Measurements from ENCODE around the gene MTHFD1L.

The MTHFD1L gene

DNA sequence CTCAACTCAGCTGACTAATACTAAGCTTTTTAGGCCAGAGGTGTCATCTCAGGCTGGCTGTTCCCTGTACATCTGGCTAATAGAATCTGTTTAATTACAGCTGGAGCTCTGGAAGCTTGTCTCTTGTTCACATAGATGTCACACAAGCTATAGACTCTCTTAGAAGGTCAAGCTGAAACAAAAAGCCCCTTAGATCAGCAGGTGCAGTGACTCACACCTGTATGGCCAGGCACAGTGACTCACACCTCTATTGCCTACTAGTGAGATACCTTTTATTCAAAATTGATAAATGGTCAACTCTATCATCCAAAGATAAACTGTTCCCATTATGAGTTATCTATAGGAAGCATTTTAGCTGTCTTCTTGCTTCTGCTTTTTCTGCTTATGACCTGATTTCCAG, 29.9 kb upstream of the MTHFD1L start:
- TF ChIP-seq POLR2AphosphoS5 (IDR thresholded peaks at IDR 0.05; ENCODE audit: low read depth, low read length) (no peak), SIN3A (IDR thresholded peaks at IDR 0.05; ENCODE audit: borderline replicate concordance, insufficient read depth, low read length) (no peak), TAF1 (IDR thresholded peaks at IDR 0.05; ENCODE audit: borderline replicate concordance, insufficient read depth, low read length) (no peak), FOXP2 (optimal IDR thresholded peaks at IDR 0.05; ENCODE audit: borderline replicate concordance, extremely low read depth, extremely low read length, insufficient read depth) (no peak)
- TF ChIP-seq, protein P1, sequence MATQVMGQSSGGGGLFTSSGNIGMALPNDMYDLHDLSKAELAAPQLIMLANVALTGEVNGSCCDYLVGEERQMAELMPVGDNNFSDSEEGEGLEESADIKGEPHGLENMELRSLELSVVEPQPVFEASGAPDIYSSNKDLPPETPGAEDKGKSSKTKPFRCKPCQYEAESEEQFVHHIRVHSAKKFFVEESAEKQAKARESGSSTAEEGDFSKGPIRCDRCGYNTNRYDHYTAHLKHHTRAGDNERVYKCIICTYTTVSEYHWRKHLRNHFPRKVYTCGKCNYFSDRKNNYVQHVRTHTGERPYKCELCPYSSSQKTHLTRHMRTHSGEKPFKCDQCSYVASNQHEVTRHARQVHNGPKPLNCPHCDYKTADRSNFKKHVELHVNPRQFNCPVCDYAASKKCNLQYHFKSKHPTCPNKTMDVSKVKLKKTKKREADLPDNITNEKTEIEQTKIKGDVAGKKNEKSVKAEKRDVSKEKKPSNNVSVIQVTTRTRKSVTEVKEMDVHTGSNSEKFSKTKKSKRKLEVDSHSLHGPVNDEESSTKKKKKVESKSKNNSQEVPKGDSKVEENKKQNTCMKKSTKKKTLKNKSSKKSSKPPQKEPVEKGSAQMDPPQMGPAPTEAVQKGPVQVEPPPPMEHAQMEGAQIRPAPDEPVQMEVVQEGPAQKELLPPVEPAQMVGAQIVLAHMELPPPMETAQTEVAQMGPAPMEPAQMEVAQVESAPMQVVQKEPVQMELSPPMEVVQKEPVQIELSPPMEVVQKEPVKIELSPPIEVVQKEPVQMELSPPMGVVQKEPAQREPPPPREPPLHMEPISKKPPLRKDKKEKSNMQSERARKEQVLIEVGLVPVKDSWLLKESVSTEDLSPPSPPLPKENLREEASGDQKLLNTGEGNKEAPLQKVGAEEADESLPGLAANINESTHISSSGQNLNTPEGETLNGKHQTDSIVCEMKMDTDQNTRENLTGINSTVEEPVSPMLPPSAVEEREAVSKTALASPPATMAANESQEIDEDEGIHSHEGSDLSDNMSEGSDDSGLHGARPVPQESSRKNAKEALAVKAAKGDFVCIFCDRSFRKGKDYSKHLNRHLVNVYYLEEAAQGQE (IDR thresholded peaks at IDR 0.05; ENCODE audit: insufficient read depth in 1 of 2, low read depth in 2 of 2, low read length in 2 of 2) = no peak

DNA sequence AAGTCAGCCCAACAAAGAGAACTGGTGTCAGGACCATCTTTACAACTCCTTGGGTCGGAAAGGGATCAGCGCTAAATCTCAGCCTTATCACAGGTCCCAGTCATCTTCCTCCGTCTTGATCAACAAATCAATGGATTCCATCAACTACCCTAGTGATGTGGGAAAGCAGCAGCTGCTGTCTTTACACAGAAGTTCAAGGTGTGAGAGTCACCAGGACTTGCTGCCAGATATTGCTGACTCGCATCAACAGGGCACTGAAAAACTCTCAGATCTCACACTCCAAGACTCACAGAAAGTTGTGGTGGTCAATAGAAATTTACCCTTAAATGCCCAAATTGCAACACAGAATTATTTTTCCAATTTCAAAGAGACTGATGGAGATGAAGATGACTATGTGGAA, 25.3 kb upstream of the MTHFD1L start:
- TF ChIP-seq, protein P1 (IDR thresholded peaks at IDR 0.05; ENCODE audit: insufficient read depth in 1 of 2, low read depth in 2 of 2, low read length in 2 of 2) = no peak
- TF ChIP-seq FOXP2 (optimal IDR thresholded peaks at IDR 0.05; ENCODE audit: borderline replicate concordance, extremely low read depth, extremely low read length, insufficient read depth) (no peak), POLR2AphosphoS5 (IDR thresholded peaks at IDR 0.05; ENCODE audit: low read depth, low read length) (no peak), SIN3A (IDR thresholded peaks at IDR 0.05; ENCODE audit: borderline replicate concordance, insufficient read depth, low read length) (no peak), TAF1 (IDR thresholded peaks at IDR 0.05; ENCODE audit: borderline replicate concordance, insufficient read depth, low read length) (no peak)

DNA sequence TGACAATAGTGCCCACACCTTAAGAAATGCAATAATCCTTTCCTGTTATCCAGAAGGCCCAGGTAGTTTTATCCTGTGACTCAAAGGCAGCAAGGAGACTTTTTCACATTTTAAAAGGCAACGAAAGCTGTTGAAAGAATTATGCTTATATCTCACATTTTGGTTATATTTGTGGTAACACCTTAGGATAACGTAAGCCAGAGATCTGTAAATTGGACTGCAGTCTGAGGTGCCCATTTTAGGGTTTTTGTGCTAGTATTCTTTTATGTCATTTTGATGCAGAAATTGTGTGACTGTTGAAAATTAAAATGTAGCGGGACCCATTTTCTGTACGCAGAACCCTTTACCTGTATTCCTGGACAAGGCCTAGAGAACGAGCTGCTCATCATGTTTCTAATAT, 24.3 kb upstream of the MTHFD1L start:
- TF ChIP-seq FOXP2 (optimal IDR thresholded peaks at IDR 0.05; ENCODE audit: borderline replicate concordance, extremely low read depth, extremely low read length, insufficient read depth) = no peak
- no peak for TF ChIP-seq POLR2AphosphoS5 (IDR thresholded peaks at IDR 0.05; ENCODE audit: low read depth, low read length)
- TF ChIP-seq, protein P1 (IDR thresholded peaks at IDR 0.05; ENCODE audit: insufficient read depth in 1 of 2, low read depth in 2 of 2, low read length in 2 of 2) = no peak
- TF ChIP-seq SIN3A (IDR thresholded peaks at IDR 0.05; ENCODE audit: borderline replicate concordance, insufficient read depth, low read length) = no peak
- no peak for TF ChIP-seq TAF1 (IDR thresholded peaks at IDR 0.05; ENCODE audit: borderline replicate concordance, insufficient read depth, low read length)

DNA sequence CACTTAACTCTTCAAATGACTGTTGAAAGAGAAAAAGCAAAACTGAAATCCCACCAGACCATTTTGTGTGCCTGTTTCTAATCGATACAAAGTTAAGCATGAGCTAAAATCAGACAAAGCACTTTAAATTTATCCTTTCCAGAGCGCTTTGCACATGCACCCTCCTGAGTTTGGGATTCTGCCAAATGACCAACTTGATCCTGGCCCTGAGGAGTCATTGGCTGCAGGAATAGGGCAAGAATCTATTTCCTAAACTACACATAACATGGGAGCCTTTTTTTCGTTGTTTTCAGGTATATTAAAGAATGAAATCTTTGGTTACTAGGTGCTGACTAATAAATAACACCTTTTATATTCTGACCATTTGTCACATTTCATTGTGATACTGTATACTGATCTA, 23.8 kb upstream of the MTHFD1L start:
- TF ChIP-seq POLR2AphosphoS5 (IDR thresholded peaks at IDR 0.05; ENCODE audit: low read depth, low read length) (no peak), FOXP2 (optimal IDR thresholded peaks at IDR 0.05; ENCODE audit: borderline replicate concordance, extremely low read depth, extremely low read length, insufficient read depth) (no peak), TAF1 (IDR thresholded peaks at IDR 0.05; ENCODE audit: borderline replicate concordance, insufficient read depth, low read length) (no peak), SIN3A (IDR thresholded peaks at IDR 0.05; ENCODE audit: borderline replicate concordance, insufficient read depth, low read length) (no peak)
- TF ChIP-seq, protein P1 (IDR thresholded peaks at IDR 0.05; ENCODE audit: insufficient read depth in 1 of 2, low read depth in 2 of 2, low read length in 2 of 2) = no peak

DNA sequence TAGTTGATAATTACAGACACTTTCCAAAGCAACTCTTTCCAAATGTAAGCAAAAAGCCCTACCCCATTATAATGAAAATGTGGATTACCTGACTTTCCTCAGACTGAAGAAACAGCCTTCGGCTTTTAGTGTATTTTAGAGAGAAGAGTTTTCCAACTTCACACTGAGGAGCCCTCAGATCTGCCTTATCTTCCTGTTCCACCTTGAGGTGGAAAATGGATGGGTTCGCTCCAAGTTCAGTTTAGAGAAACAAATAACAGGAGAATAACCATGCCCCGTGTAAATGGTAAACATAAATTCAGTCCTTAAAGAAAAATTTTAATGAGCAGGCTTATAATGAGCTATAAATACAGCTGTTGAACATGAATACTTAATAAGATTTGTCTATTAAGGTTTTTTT, 21.1 kb upstream of the MTHFD1L start:
- TF ChIP-seq TAF1 (IDR thresholded peaks at IDR 0.05; ENCODE audit: borderline replicate concordance, insufficient read depth, low read length) = no peak
- TF ChIP-seq, protein P1 (IDR thresholded peaks at IDR 0.05; ENCODE audit: insufficient read depth in 1 of 2, low read depth in 2 of 2, low read length in 2 of 2) = no peak
- TF ChIP-seq FOXP2 (optimal IDR thresholded peaks at IDR 0.05; ENCODE audit: borderline replicate concordance, extremely low read depth, extremely low read length, insufficient read depth) = no peak
- no peak for TF ChIP-seq SIN3A (IDR thresholded peaks at IDR 0.05; ENCODE audit: borderline replicate concordance, insufficient read depth, low read length)
- no peak for TF ChIP-seq POLR2AphosphoS5 (IDR thresholded peaks at IDR 0.05; ENCODE audit: low read depth, low read length)
